HG03175 (cell line): ENCODE data around the gene GPC4.

Experiments used
- ATAC-seq: cut with Tn5 transposase; IDR thresholded peaks from one replicate; pipeline ENCODE4 v1.9.1; 2021; ENCODE audit warnings: mild to moderate bottlenecking, moderate library complexity; ENCODE audit not compliant: unreplicated experiment

Gene GPC4

GRCh38 chrX:133415276-133416105 is at the start of gene GPC4:
Gene GPC4, minus strand, starts transcription at chrX:133415489. Its CDS starts 524 bp downstream, at chrX:133414965.
- peak; percentile 36 for ATAC-seq

- ATAC-seq, result no peak
Measured at GRCh38 chrX:133461231-133461630, 45.9 kb upstream of the GPC4 start.

GRCh38 chrX:133454924-133455323 is 39.6 kb upstream of the GPC4 start:
- no peak for ATAC-seq

GRCh38 chrX:133454491-133454914 is 39.2 kb upstream of the GPC4 start:
- ATAC-seq, result no peak

GRCh38 chrX:133448512-133449076 is 33.3 kb upstream of the GPC4 start:
- ATAC-seq, result no peak

GRCh38 chrX:133444952-133445831 is 29.9 kb upstream of the GPC4 start:
- ATAC-seq, result no peak

GRCh38 chrX:133444196-133444595 is 28.9 kb upstream of the GPC4 start:
- ATAC-seq, result no peak

- ATAC-seq, result no peak
Measured at GRCh38 chrX:133440797-133441163, 25.5 kb upstream of the GPC4 start.

- no peak for ATAC-seq
Measured at GRCh38 chrX:133440081-133440796, 24.9 kb upstream of the GPC4 start.

- no peak for ATAC-seq
Measured at GRCh38 chrX:133437766-133438165, 22.5 kb upstream of the GPC4 start.

- no peak for ATAC-seq
Measured at GRCh38 chrX:133437356-133437755, 22.1 kb upstream of the GPC4 start.

- no peak for ATAC-seq
Measured at GRCh38 chrX:133435544-133436124, 20.3 kb upstream of the GPC4 start.

GRCh38 chrX:133434197-133434820 is 19.0 kb upstream of the GPC4 start:
- ATAC-seq, result no peak

GRCh38 chrX:133419911-133420310 is 4.6 kb upstream of the GPC4 start:
- ATAC-seq, result no peak

- ATAC-seq, result no peak
Measured at GRCh38 chrX:133418588-133418987, 3.3 kb upstream of the GPC4 start.

- ATAC-seq, result no peak
Measured at GRCh38 chrX:133417364-133417763, 2.1 kb upstream of the GPC4 start.

GRCh38 chrX:133414406-133415275 is 648 bp downstream of the GPC4 start:
- ATAC-seq, result peak; percentile 47

GRCh38 chrX:133413218-133413925 is 1.9 kb downstream of the GPC4 start:
- ATAC-seq, result no peak
